ENCODE measurements around the gene JUP.
A peak's percentile ranks its signal among the peaks of the same experiment; 100 is the strongest.

The JUP gene

GRCh38 chr17:41811549-41812380 lies 25.3 kb upstream of the JUP start, which contains the start of gene P3H4:
Gene P3H4, minus strand, starts transcription at chr17:41811949. Its CDS starts 34 bp downstream, at chr17:41811915.
- DNase-seq: peak; percentile 99

- DNase-seq: peak; percentile 39
Observed at GRCh38 chr17:41810659-41811548, 24.4 kb upstream of the JUP start.

GRCh38 chr17:41806685-41807445 lies 20.4 kb upstream of the JUP start:
- no peak for DNase-seq

- DNase-seq: no peak
Observed at GRCh38 chr17:41803049-41804020, 16.8 kb upstream of the JUP start.

- peak; percentile 81 for DNase-seq
Observed at GRCh38 chr17:41801374-41802271, 15.1 kb upstream of the JUP start.

GRCh38 chr17:41800601-41801373 lies 14.3 kb upstream of the JUP start:
- DNase-seq: peak; percentile 83

GRCh38 chr17:41799366-41799765 lies 12.9 kb upstream of the JUP start:
- DNase-seq: no peak

- DNase-seq: no peak
Observed at GRCh38 chr17:41797377-41797776, 10.9 kb upstream of the JUP start.

- DNase-seq: no peak
Observed at GRCh38 chr17:41796121-41796895, 9.8 kb upstream of the JUP start.

GRCh38 chr17:41794540-41794975 lies 8.0 kb upstream of the JUP start:
- DNase-seq: no peak

GRCh38 chr17:41793784-41794539 lies 7.5 kb upstream of the JUP start:
- DNase-seq: peak; percentile 66

GRCh38 chr17:41792845-41793783 lies 6.6 kb upstream of the JUP start:
- DNase-seq: peak; percentile 78

- DNase-seq: no peak
Observed at GRCh38 chr17:41787021-41787418, 509 bp upstream of the JUP start.

- DNase-seq: no peak
Observed at GRCh38 chr17:41785859-41786226, 668 bp downstream of the JUP start.

GRCh38 chr17:41785091-41785858 lies 1.2 kb downstream of the JUP start:
- peak; percentile 72 for DNase-seq
